ENCODE data around the gene NCKAP5.
"Not testable (repeated sequence)": the region's sequence is repeated elsewhere in the genome, so short reads cannot be mapped to it uniquely, and the experiment has no call there.

Gene NCKAP5

GRCh38 chr2:132703396-132703795 lies 864.9 kb downstream of the NCKAP5 start:
- TF ChIP-seq CTCF (IDR thresholded peaks at IDR 0.05; ENCODE audit: extremely low read depth, insufficient read depth, missing control alignments): no peak
- in situ Hi-C loops (cut with MboI; ENCODE audit: low pct_unique_long_range_greater_than_20kb, low sequenced_read_pairs, unreplicated experiment): no loop called here
- DNase-seq (ENCODE audit: low spot score): no peak

- TF ChIP-seq CTCF (IDR thresholded peaks at IDR 0.05; ENCODE audit: extremely low read depth, insufficient read depth, missing control alignments): no peak
- DNase-seq (ENCODE audit: low spot score): no peak
- in situ Hi-C loops (cut with MboI; ENCODE audit: low pct_unique_long_range_greater_than_20kb, low sequenced_read_pairs, unreplicated experiment): no loop called here
Measured at GRCh38 chr2:132701810-132702209, 866.5 kb downstream of the NCKAP5 start.

- DNase-seq (ENCODE audit: low spot score); in situ Hi-C loops (cut with MboI; ENCODE audit: low pct_unique_long_range_greater_than_20kb, low sequenced_read_pairs, unreplicated experiment): not testable (repeated sequence)
Measured at GRCh38 chr2:132699802-132700201, 868.5 kb downstream of the NCKAP5 start.

- in situ Hi-C loops (cut with MboI; ENCODE audit: low pct_unique_long_range_greater_than_20kb, low sequenced_read_pairs, unreplicated experiment); DNase-seq (ENCODE audit: low spot score): not testable (repeated sequence)
Measured at GRCh38 chr2:132698347-132698746, 869.9 kb downstream of the NCKAP5 start.

- no peak for TF ChIP-seq CTCF (IDR thresholded peaks at IDR 0.05; ENCODE audit: extremely low read depth, insufficient read depth, missing control alignments)
- in situ Hi-C loops (cut with MboI; ENCODE audit: low pct_unique_long_range_greater_than_20kb, low sequenced_read_pairs, unreplicated experiment): no loop called here
- DNase-seq (ENCODE audit: low spot score): no peak
Measured at GRCh38 chr2:132697556-132698205, 870.6 kb downstream of the NCKAP5 start.

GRCh38 chr2:132692816-132693215 lies 875.4 kb downstream of the NCKAP5 start:
- TF ChIP-seq CTCF (IDR thresholded peaks at IDR 0.05; ENCODE audit: extremely low read depth, insufficient read depth, missing control alignments): no peak
- in situ Hi-C loops (cut with MboI; ENCODE audit: low pct_unique_long_range_greater_than_20kb, low sequenced_read_pairs, unreplicated experiment): no loop called here
- DNase-seq (ENCODE audit: low spot score): no peak

- no peak for DNase-seq (ENCODE audit: low spot score)
- in situ Hi-C loops (cut with MboI; ENCODE audit: low pct_unique_long_range_greater_than_20kb, low sequenced_read_pairs, unreplicated experiment): no loop called here
- no peak for TF ChIP-seq CTCF (IDR thresholded peaks at IDR 0.05; ENCODE audit: extremely low read depth, insufficient read depth, missing control alignments)
Measured at GRCh38 chr2:132691556-132691955, 876.7 kb downstream of the NCKAP5 start.
